Stimulated activated CD4-positive, alpha-beta T cell treated with anti-CD3 and anti-CD28 coated beads, Interleukin-1b, Interleukin-23, amount 100 ng/mL, for 4 hours (primary cell): ENCODE results near the gene POLL.

ENCODE experiments used
- DNase-seq, 2 donors: peaks; one replicate each; pipeline ENCODE4 v3.0.0-alpha.2; 2020; ENCODE audit warnings: low read depth in 2 of 2

The POLL gene

DNA sequence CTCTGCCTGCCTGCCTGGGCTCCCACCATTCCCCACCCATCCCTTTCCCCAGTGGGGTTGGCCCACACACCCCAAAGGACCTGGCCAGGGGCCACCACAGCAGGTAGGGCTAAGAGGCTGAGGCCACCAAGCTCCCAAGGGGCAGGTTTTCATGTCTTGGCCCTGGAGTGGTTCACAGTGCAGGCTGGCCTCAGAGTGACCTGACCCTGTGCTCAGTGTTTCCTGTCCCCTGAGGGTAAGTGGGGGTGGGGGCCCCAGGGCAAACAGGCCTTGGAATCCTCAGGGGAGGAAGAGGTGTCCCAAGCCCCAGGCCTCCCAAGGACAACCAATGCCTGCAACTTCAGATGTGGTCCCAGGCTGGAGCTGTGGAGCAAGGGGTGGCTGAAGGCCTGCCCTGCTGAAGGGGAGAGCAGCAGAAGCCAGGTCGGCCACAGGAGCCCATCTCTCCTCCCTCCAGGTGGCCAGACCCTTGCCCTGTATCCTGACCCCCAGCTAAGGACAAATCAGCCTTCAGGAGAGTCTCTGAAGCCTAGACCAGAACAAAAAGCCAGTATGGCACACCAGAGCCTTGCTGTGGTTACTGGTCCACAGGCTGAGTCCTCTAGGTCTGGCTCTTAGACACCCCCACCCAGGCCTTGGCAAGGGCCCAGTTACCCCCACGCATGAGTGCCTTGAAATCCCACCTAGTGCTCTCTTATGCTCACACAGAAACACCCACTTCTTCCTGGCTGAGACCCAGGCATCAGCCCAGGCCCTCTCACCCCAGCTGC lies 27.6 kb downstream of the POLL start:
- DNase-seq: no peak

DNA sequence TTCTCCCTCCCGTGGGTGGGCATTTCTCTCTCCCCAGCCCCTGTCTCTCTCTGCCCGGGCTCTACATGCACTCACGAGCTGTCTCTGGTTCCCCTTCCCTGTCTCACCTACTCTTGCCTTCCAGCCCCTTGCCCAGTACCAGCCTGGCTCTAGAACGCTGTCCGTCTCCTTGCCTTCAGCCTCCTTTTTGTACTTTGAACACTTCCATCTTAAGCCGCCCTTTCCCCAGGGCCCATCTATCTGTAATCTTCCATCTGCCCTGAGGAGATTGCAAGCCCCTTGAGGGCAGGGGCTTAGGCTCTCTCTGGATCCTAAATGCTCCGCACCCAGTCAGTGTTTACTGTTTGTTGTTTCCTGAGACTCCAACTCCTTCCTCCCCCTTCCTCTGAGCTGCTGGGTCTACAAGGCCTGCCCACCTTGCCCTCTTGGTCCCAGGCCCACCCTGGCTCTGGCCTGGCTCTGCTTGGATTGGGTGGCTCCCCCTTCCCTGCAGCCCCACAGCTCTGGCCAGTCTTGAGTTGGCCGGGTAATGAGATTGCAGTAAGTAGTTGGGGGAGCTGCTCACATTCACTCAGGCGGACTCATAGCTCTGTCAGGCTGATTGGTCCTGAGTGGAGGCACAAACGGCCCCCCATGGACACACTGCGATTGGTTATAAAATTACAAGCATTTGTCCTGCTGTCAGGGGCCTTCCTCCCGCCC lies 28.3 kb downstream of the POLL start:
- DNase-seq: no peak

DNA sequence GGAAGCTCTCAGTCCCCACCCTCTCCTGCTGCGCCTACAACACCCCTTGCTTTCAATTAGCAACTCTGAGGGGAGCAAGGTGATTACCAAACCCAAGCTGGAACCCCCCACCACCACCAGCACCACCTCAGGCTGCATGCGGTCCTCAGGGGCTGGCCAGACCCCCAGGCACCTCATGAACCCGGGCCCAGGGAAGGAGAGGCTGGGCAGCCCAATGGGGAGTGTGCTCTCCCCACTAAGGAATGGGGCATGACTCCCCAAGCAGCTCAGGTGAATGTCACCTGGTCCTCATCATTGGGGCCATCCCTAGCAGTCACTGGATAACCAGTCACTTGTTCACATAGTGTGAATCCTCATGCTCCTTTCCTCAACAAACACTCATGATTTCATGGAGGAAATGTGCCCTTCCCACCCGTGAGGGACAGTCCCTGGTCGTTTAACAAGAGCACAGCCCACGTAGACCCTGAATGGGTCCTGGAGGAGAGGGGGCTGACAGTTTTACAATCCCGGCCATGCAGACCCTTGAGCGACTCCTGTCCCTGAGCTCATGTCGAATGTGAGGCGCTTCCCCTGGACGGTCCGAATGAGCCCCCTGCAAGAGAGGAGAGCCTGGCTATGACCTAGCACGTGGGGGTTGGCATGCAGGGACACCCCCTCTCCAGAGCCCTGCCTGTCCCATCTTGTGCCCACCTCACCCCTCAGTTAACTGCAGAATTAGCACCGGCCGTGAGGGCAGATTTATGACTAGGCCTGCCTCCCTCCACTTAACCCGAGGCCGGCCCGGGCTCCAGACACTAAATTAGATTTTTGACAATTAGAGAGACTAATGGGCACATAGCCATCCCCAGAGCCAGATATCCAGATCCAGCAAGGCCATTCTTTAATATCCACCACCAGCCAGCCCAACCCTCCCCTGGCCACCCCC lies 29.1 kb downstream of the POLL start:
- DNase-seq: no peak

DNA sequence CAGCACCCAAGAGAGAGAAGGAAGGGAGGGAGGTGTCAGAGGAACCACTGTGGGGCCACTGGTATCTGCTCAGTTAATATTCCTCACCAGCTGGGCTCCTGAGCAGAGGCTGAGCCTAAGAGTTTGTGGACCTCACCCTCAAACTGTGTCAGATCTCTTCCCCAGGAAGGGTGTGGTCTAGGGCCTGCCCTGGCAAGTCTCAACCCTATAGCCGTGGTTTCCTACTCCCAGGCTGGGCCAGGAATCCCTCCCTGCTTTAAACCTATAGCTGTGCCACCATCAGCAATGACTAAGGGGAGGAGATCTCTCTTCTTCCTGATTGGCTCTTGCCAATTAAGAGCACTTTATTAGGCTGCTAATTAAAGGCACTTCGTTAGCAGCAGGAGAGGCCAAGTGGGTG lies 29.9 kb downstream of the POLL start:
- no peak for DNase-seq

DNA sequence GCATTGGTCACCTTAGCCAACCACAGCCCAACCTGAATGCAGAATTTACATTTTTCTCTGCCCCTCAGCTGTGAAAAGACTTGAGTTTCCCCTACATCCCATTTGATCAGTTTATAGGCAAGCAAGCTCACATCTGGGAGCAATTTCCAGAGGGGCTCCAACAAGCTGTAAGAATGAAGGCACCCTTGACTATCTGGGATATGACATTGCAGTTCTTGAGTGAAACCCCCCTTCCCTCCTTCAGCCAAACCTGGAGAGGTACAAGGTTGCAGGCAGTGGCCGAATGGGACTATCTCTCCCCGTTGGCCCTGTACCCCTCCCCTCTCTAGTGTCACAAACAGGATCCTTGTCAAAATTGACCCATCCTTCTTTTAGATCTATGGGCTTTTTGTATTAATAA lies 30.5 kb downstream of the POLL start:
- DNase-seq: no peak

DNA sequence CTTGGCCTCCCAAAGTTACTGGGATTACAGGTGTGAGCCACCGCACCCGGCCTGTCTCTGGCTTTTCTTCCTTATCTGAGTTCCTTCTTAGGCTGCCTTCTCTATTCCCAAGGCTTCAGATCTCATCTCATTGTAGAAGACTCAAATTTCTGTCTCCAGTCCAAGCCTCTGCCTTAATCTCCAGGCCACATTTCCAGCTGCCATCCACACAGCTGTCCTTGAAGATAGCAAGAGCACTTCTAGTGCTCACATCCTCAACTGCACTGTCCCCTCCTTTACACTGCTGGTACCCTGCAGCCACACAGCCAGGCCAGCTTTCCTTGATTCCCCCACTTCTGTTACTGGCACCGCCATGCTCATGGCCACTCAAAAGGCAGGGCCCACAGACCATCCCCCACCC lies 35.6 kb downstream of the POLL start:
- no peak for DNase-seq

DNA sequence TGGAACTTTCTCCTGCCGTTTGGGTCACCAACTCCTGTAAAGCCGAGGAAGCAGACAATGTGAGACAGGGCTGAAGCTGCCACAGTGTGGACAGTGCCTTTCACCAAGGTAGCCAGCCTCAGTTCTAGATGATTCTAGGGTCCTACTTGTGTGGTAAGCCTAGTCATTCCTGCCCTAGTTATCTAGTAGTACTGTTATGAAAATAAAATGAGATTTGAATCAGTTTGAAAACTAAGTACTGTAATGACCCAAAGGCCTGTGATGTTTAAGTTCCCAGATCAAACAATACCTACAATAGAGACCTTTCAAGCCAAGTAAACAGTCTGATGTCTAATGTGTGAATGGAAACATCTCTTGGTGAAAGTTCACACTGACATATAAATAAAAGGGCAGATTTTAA lies 37.1 kb downstream of the POLL start:
- no peak for DNase-seq

DNA sequence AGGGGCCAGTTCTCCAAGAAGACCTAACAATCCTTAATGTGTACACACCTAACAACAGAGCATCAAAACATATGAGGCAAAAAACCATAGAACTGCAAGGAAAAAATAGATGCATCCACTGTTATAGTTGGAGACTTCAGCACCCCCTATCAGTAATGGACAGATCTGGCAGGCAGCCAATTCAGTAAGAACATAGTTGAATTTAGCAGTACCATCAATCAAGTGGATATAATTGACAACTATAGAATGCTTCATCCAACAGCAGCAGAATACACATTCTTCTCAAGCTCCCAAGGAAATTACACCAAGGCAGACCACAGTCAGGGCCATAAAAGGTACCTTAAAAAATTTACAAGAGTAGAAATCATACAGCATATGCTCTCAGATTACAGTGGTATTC lies 42.2 kb downstream of the POLL start:
- DNase-seq: no peak

DNA sequence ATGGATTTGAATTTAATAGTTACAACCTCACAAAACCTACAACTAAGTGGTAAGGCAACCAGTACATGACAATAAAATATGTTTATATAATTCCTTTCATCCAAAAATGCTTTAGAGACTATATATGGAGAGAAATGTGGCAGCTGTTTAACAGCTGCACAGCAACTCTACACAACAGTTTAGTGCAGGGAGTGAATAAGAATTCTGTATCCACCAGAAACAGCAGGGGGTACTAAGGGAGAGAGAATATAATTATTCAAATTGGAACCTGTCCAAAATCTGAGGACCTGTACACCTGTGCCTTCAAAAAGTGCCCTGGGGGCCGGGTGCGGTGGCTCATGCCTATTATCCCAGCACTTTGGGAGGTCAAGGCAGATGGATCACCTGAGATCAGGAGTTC lies 49.6 kb downstream of the POLL start:
- no peak for DNase-seq

DNA sequence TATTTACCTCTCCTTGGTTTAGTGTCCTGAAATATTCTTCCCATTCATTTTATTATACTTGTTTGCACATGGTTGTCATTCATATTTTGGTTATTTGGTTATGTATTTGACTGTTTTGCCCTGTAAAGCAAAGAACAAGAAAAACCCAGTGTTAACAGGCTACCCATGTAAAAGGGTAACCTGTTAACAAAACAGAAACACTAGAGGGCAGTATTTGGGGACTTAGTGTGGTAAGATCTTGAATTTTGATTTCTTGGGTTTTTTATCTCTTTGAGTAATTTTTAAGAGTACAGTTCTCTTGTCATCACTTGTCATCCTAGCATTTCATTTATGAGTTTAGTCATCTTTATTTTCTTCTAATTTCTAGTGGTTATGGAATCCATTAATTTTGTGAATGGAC lies 51.3 kb downstream of the POLL start:
- DNase-seq: no peak

DNA sequence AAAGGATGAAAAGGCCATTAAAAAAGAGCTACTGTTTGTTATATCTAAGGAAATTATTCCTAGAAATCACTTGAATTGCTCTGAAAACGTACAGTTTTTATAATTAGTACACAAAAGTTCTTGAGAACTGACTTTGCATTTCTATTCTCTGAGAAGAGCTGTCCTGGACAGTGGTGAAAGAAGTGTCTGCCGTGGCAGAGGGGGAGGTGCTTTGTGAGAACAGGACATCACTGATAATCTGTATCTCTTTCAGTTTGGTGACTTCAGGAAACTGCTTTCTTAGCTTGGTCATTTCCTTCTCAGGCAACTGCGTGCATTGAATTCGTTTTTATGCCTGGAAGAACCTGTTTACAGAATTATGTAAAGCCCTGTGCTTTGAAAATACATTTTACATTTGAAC lies 52.1 kb downstream of the POLL start:
- no peak for DNase-seq

DNA sequence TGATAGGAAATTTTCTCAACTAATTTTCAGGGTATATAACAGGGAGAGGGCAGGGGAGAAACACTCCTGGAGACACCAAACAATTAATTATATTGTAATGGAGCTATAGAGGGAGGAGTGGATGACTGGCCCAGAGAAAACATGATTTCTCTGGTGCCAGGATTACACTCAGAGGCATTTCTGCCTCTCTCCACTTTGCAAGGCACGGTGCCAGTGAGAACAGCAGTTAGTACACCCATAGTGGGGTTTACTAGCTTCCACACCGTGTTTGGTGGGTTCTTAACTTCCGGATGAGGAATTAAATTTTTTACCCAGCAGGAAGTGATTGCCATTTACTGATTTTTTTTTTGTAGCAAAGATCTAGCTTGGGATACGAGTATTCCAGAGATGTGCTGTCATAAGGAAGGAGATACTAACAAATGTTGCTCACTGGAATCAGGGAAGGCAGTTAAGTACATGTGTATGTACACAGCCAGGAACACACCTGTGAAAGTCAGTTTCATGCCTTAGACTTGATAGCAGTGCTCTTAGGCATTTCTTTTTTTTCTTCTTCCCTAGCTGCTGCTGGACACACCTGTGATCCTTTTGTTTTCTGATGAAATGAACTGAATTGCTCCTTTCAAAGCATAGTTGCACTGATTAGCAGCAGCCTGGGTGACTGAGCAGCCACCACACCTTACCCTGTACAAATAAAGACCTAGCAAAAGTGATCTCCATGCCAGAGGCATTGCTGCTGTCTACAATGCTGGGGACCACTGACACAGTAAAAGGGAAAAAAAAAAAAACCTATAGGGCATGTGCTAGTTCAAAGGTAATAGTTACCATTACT lies 58.1 kb downstream of the POLL start:
- no peak for DNase-seq

DNA sequence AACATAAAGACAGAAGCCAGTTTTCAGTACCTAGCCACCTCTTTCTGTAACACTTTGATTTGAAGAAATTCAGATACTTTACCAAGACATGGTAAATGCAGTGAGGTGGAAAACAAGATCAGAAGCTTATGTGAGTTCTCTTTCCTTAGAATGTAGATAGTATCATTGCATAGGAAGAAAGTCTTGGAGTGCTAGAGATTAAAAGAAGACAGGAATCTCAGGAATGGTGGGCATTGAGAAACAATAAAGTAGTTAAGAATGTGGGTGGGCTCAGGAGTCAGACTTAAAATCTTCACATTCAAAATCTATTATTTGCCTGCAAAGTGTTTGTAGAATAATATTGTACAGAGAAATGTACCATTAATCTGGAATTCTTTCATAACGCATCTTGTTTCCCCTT lies 58.9 kb downstream of the POLL start:
- DNase-seq: no peak
